HepG2 (cell line): ENCODE measurements around the gene PRKAR2B. TPM values are rescaled to one million over a fixed set of nuclear protein-coding genes. Genes with fewer than 3 reads are reported as not detected.

Source experiments
- ATAC-seq: fragments of 200-7000 bp; cut with Tn5 transposase; 3 replicates; pipeline ENCODE4 v1.9.1; 2020; ENCODE audit warnings: mild to moderate bottlenecking, moderate library complexity
- BruUV-seq: library from RNA; stranded (reverse); fragments of 400-500 nt; replicated peaks from 2 replicates; lab custom pipeline; 2021; lab: Mats Ljungman, UMichigan
- CTCF ChIA-PET: fragments of 300-600 bp; formaldehyde crosslinking; extraction: SDS; loops from one replicate; lab custom pipeline; 2021; ENCODE audit warnings: low total read pairs, inconsistent platforms, low intra/inter-chr PET ratio; lab: Yijun Ruan, JAX
- POLR2A ChIA-PET: fragments of 350-600 bp; sonication (Branson Sonifier 250); formaldehyde crosslinking; loops from one replicate; lab custom pipeline; 2020; ENCODE audit warnings: antibody characterized with exemption, inconsistent platforms; lab: Yijun Ruan, JAX
- DNase-seq: peaks from one replicate; pipeline ENCODE4 v3.0.0-alpha.2; 2015; ENCODE audit warnings: low spot score
- FAIRE-seq: peaks from 3 replicates; lab custom pipeline; 2011; peaks lifted over from hg19 to GRCh38; lab: Jason Lieb, UNC
- H2AFZ ChIP-seq: one replicate; pipeline ENCODE4 v1.6.1; 2011; ENCODE audit warnings: low read length, inconsistent platforms
- H3K27ac ChIP-seq: fragments of 300-600 bp; 3 replicates; pipeline ENCODE4 v1.8.0; 2011; ENCODE audit warnings: mixed run types, mild to moderate bottlenecking, mixed read lengths, low read length, inconsistent platforms; ENCODE audit not compliant: insufficient read depth; ENCODE audit errors: extremely low read length
- H3K27me3 ChIP-seq, 2 experiments: fragments of 200-600 bp in 1 of 2; 2 replicates in 1 of 2; 3 replicates in 1 of 2; pipeline versions ENCODE4 v1.6.0 to v1.8.0; 2011; ENCODE audit warnings: low read length in 2 of 2, mild to moderate bottlenecking in 2 of 2, moderate library complexity in 2 of 2, inconsistent platforms in 1 of 2; ENCODE audit not compliant: insufficient read depth in 2 of 2, control insufficient read depth in 1 of 2
- H3K36me3 ChIP-seq, 2 experiments: fragments of 200-600 bp in 1 of 2; replicated peaks in 1 of 2; 2 replicates in 1 of 2; 3 replicates in 1 of 2; pipeline versions ENCODE4 v1.5.1 to v1.8.0; 2011; ENCODE audit warnings: low read length in 2 of 2, inconsistent platforms in 1 of 2; ENCODE audit not compliant: insufficient read depth in 2 of 2, control insufficient read depth in 1 of 2
- H3K4me1 ChIP-seq: 2 replicates; pipeline ENCODE4 v1.5.1; 2012; ENCODE audit warnings: low read length, inconsistent platforms; ENCODE audit not compliant: insufficient read depth
- H3K4me2 ChIP-seq: 2 replicates; pipeline ENCODE4 v1.6.0; 2011; ENCODE audit warnings: low read depth, low read length, inconsistent platforms
- H3K4me3 ChIP-seq, 3 experiments: fragments of 200-600 bp in 1 of 3; sonication (generic), shearing (Covaris generic) in 1 of 3; replicated peaks in 1 of 3; 2 replicates each; pipeline ENCODE4 v1.5.1; 2011 to 2016; ENCODE audit warnings: low read length in 3 of 3, inconsistent platforms in 2 of 3, low read depth in 2 of 3, mild to moderate bottlenecking in 2 of 3, control low read depth in 1 of 3, mixed read lengths in 1 of 3; ENCODE audit not compliant: insufficient read depth in 1 of 3
- H3K79me2 ChIP-seq: one replicate; pipeline ENCODE4 v1.6.1; 2011; ENCODE audit warnings: low read length, inconsistent platforms; ENCODE audit not compliant: insufficient read depth
- H3K9ac ChIP-seq: 2 replicates; pipeline ENCODE4 v1.6.0; 2011; ENCODE audit warnings: mild to moderate bottlenecking, low read depth, low read length, inconsistent platforms; ENCODE audit not compliant: insufficient read depth
- H3K9me3 ChIP-seq: 2 replicates; pipeline ENCODE4 v1.5.1; 2012; ENCODE audit warnings: mild to moderate bottlenecking, low read length
- H4K20me1 ChIP-seq: 2 replicates; pipeline ENCODE4 v1.6.0; 2011; ENCODE audit warnings: inconsistent platforms, mild to moderate bottlenecking, low read length, moderate library complexity; ENCODE audit not compliant: insufficient read depth
- AHDC1 ChIP-seq: sonication (generic); formaldehyde crosslinking; IDR thresholded peaks from 2 replicates; pipeline ENCODE4 v1.5.1; 2020; ENCODE audit warnings: mild to moderate bottlenecking, missing genetic modification reagents, borderline replicate concordance
- ELF4 ChIP-seq: sonication (generic); formaldehyde crosslinking; IDR thresholded peaks from 2 replicates; pipeline ENCODE4 v1.5.0; 2020; ENCODE audit warnings: missing genetic modification reagents, mild to moderate bottlenecking, moderate library complexity, borderline replicate concordance
- FOSL2 ChIP-seq: sonication (generic); formaldehyde crosslinking; IDR thresholded peaks from 2 replicates; pipeline ENCODE4 v1.4.0; 2020; ENCODE audit warnings: missing genetic modification reagents
- GABPB1 ChIP-seq: IDR thresholded peaks from 2 replicates; pipeline ENCODE4 v1.6.1; 2016; ENCODE audit warnings: mild to moderate bottlenecking, missing genetic modification reagents, moderate library complexity, missing compliant biosample characterization
- KAT8 ChIP-seq: IDR thresholded peaks from 2 replicates; pipeline ENCODE4 v1.6.1; 2016; ENCODE audit warnings: missing genetic modification reagents, missing compliant biosample characterization
- MAZ ChIP-seq, 2 experiments: sonication (generic) in 1 of 2; formaldehyde crosslinking in 1 of 2; IDR thresholded peaks; 2 replicates each; pipeline versions ENCODE4 v1.5.0 to v1.6.1; 2012 to 2020; ENCODE audit warnings: low read depth in 2 of 2, mild to moderate bottlenecking in 2 of 2, borderline replicate concordance in 1 of 2, improper control_type of control experiment in 1 of 2, low read length in 1 of 2, missing genetic modification reagents in 1 of 2, moderate library complexity in 1 of 2
- MED8 ChIP-seq: sonication (generic); formaldehyde crosslinking; IDR thresholded peaks from 2 replicates; pipeline ENCODE4 v1.8.1; 2023; ENCODE audit warnings: mild to moderate bottlenecking, missing genetic modification reagents; ENCODE audit not compliant: insufficient replicate concordance
- NFYC ChIP-seq: IDR thresholded peaks from 2 replicates; pipeline ENCODE4 v1.6.1; 2016; ENCODE audit warnings: missing genetic modification reagents, missing compliant biosample characterization
- POLR2G ChIP-seq: fragments of 200-400 bp; formaldehyde crosslinking; IDR thresholded peaks from 2 replicates; pipeline ENCODE4 v1.6.1; 2018; ENCODE audit warnings: mild to moderate bottlenecking, low read depth, low read length, moderate library complexity
- RBFOX2 ChIP-seq: fragments of 200-400 bp; formaldehyde crosslinking; IDR thresholded peaks from 2 replicates; pipeline ENCODE4 v1.6.1; 2017; ENCODE audit warnings: low read depth, mild to moderate bottlenecking, low read length
- SMC3 ChIP-seq: IDR thresholded peaks from 2 replicates; pipeline ENCODE4 v1.6.1; 2011; ENCODE audit warnings: low read length, improper control_type of control experiment
- TOPORS ChIP-seq: sonication (generic); formaldehyde crosslinking; IDR thresholded peaks from 2 replicates; pipeline ENCODE4 v1.8.0; 2023; ENCODE audit warnings: mild to moderate bottlenecking, missing genetic modification reagents
- TRIM22 ChIP-seq: fragments of 450-650 bp; IDR thresholded peaks from 2 replicates; pipeline ENCODE4 v1.6.1; 2017
- ZNF317 ChIP-seq: sonication (generic); formaldehyde crosslinking; IDR thresholded peaks from 2 replicates; pipeline ENCODE4 v1.5.0; 2020; ENCODE audit warnings: mild to moderate bottlenecking, missing genetic modification reagents
- ZNF567 ChIP-seq: sonication (generic); formaldehyde crosslinking; IDR thresholded peaks from 2 replicates; pipeline ENCODE4 v1.8.1; 2023; ENCODE audit warnings: mild to moderate bottlenecking, missing genetic modification reagents, borderline replicate concordance
- ZNF709 ChIP-seq: sonication (generic); formaldehyde crosslinking; IDR thresholded peaks from 2 replicates; pipeline ENCODE4 v1.5.0; 2020; ENCODE audit warnings: mild to moderate bottlenecking, missing genetic modification reagents
- WGBS: methylation state at CpG from one replicate; pipeline ENCODE4 v1.1.6; 2017; ENCODE audit warnings: low lambda C conversion rate; 5-methylcytosine and 5-hydroxymethylcytosine counted together
- in situ Hi-C: cut with HindIII; loops from 2 replicates; pipeline ENCODE4 v1.10.0; 2017; ENCODE audit warnings: low pct_unique_long_range_greater_than_20kb; ENCODE audit not compliant: extremely low pct_ligation_motif_present
- intact Hi-C: fragments of 100-400 bp; cut with micrococcal nuclease; formaldehyde crosslinking; loops from one replicate; pipeline ENCODE4 v1.10.0; 2022; ENCODE audit not compliant: unreplicated experiment
- polyA plus RNA-seq, 8 experiments: library from polyadenylated mRNA; depleted of rRNA in 3 of 8; stranded (reverse) in 7 of 8; unstranded in 1 of 8; fragments of >200 nt; fragmentation: Illumina TruSeq in 4 of 8; extraction: Trizol in 4 of 8; gene quantifications; 2 replicates each; pipeline versions ENCODE4 v1.2.1 to v1.2.3, GENCODE V29; 2011 to 2016; ENCODE audit warnings: low read depth in 4 of 8, missing spikeins in 1 of 8, mixed read lengths in 1 of 8; ENCODE audit not compliant: insufficient read depth in 1 of 8
- total RNA-seq, 5 experiments: library from RNA; depleted of rRNA; stranded (reverse); fragments of >200 nt; fragmentation: Illumina TruSeq; extraction: Trizol; gene quantifications; 2 replicates each; pipeline ENCODE4 v1.2.3, GENCODE V29; 2016; ENCODE audit warnings: low read depth in 1 of 5

Gene PRKAR2B
- total and polyA plus RNA-seq, 2 of the 13 experiments (the other 11 are each of a cell fraction or from before 2014, with no cell fraction given): not detected

GRCh38 chr7:107167483-107168232 is 123.2 kb downstream of the PRKAR2B start:
- 0 out of 5 replicates have a peak, but pooled peaks cover 0 to 3% of the 10 kb centered on the region in 2 experiments for H3K36me3 ChIP-seq
- no peaks in the 10 kb centered on the region; a peak in 1 of 5 replicates for H3K27me3 ChIP-seq
- H3K4me2 ChIP-seq: peak overlapping the region; percentile 97
- WGBS: under 1% methylated on average over 15 of the region's 15 CpGs
- FAIRE-seq (peak; percentile 77), ATAC-seq (peak; percentile 10), DNase-seq (peak; percentile 74)
- peak overlapping the region; percentile 63 to 82 (median 71) for H3K4me3 ChIP-seq
- peaks cover 7% of the 10 kb centered on the region for H3K4me1 ChIP-seq
- peak overlapping the region; percentile 90 for H2AFZ ChIP-seq
- peak overlapping the region; percentile 96 for H3K27ac ChIP-seq
- H3K9me3 ChIP-seq: no peaks in the 10 kb centered on the region
- intact Hi-C loops: loop anchor here (2.0 to 10.0 kb wide), 2 partner anchors 21 to 883 kb away; partner anchors contain the start of gene NAMPT
- H3K79me2 ChIP-seq: peaks cover 26% of the 10 kb centered on the region
- peaks cover 27% of the 10 kb centered on the region for H4K20me1 ChIP-seq
- in situ Hi-C loops: no loop called here
- ChIA-PET POLR2A (interaction anchor here (0.6 to 3.6 kb wide), 17 partner anchors 13 to 1402 kb away, joined by 3 to 28 read pairs (median 5); partner anchors contain the start of genes BCAP29, CBLL1, DNAJB9 and NAMPT), CTCF (interaction anchor here (1.2 kb wide), 1 partner anchor 20 kb away, joined by 3 read pairs; no protein-coding TSS in a partner anchor)
- BruUV-seq: TSS peak; percentile 89
- H3K9ac ChIP-seq: peak overlapping the region; percentile 87
- TF ChIP-seq ZNF567 (CRISPR knock-in tag): no peak
- TF ChIP-seq AHDC1: no peak
- TF ChIP-seq ZNF317 (CRISPR knock-in tag): no peak
- no peak for TF ChIP-seq ZNF709 (CRISPR knock-in tag)
- TF ChIP-seq TRIM22: no peak
- peak; percentile 8; the same call in 1 of the 2 replicates for TF ChIP-seq SMC3
- peak; percentile 53; the same call in 1 of the 2 replicates for TF ChIP-seq FOSL2 (CRISPR knock-in tag)
- no peak for TF ChIP-seq TOPORS (CRISPR knock-in tag)
- TF ChIP-seq ELF4 (CRISPR knock-in tag): 0 out of 2 replicates have a peak, but pooled peaks have one; percentile 78
- no peak for TF ChIP-seq GABPB1 (CRISPR knock-in tag)
- peak; percentile 65; the same call in 1 of the 2 replicates for TF ChIP-seq POLR2G
- 0 out of 2 replicates have a peak, but pooled peaks have one; percentile 49 for TF ChIP-seq RBFOX2
- no peak for TF ChIP-seq KAT8 (CRISPR knock-in tag)
- TF ChIP-seq NFYC: 0 out of 2 replicates have a peak, but pooled peaks have one; percentile 9
- TF ChIP-seq MED8 (CRISPR knock-in tag): no peak
- 0 out of 2 replicates have a peak, but pooled peaks have one; percentile 19 for TF ChIP-seq MAZ (IDR thresholded peaks at IDR 0.05; ENCODE audit: borderline replicate concordance, low read depth, low read length)
- TF ChIP-seq MAZ (CRISPR knock-in tag; IDR thresholded peaks at IDR 0.05; ENCODE audit: low read depth): no peak
